ENCODE measurements around the gene KLF2. TPM values are rescaled to one million over a fixed set of nuclear protein-coding genes. Genes with fewer than 3 reads are reported as not detected.

Gene KLF2
- total RNA-seq, 1 experiment from 2014 or later: 0.77 TPM

DNA sequence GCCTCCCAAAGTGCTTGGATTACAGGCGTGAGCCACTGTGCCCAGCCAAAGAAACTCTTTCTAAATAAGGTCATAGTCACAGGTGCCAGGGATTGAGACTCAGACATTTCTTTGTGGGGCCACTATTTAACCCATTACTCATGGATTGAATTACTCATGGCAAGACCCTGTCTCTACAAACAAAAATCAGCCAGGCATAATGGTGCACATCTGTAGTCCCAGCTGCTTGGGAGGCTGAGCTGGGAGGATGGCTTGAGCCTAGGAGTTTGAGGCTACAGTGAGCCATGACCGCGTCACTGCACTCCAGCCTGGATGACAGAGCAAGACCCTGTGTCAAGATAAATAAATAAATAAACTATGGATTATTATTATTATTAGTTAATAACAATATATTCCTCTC lies 3.6 kb upstream of the KLF2 start:
- no peaks in the 10 kb centered on the region for H3K36me3 Mint-ChIP-seq (ENCODE audit: insufficient read depth, unreplicated experiment)
- H3K4me3 Mint-ChIP-seq (ENCODE audit: unreplicated experiment): no peak overlapping the region
- H3K36me3 ChIP-seq (ENCODE audit: control insufficient read depth, insufficient read depth, low read length): no peaks in the 10 kb centered on the region
- BruUV-seq (replicated peaks): no TSS peak
- no peak for DNase-seq
- no peaks in the 10 kb centered on the region for H3K9me3 ChIP-seq
- H3K27ac Mint-ChIP-seq (ENCODE audit: unreplicated experiment): no peak overlapping the region
- ChIA-PET CTCF (no interaction called here), POLR2A (no interaction called here)
- no peaks in the 10 kb centered on the region for H3K4me1 Mint-ChIP-seq (ENCODE audit: low read depth, unreplicated experiment)
- H3K4me3 ChIP-seq (ENCODE audit: low read depth, low read length): no peak overlapping the region
- intact Hi-C loops (cut with micrococcal nuclease; ENCODE audit: unreplicated experiment): loop anchor here (5.0 kb wide), 1 partner anchor 59 kb away; no protein-coding TSS in a partner anchor
- no peaks in the 10 kb centered on the region for H3K9me3 Mint-ChIP-seq (ENCODE audit: unreplicated experiment)
- H3K27me3 ChIP-seq (replicated peaks; ENCODE audit: control insufficient read depth, insufficient read depth, low read length): no peaks in the 10 kb centered on the region
- TF ChIP-seq, protein P1, sequence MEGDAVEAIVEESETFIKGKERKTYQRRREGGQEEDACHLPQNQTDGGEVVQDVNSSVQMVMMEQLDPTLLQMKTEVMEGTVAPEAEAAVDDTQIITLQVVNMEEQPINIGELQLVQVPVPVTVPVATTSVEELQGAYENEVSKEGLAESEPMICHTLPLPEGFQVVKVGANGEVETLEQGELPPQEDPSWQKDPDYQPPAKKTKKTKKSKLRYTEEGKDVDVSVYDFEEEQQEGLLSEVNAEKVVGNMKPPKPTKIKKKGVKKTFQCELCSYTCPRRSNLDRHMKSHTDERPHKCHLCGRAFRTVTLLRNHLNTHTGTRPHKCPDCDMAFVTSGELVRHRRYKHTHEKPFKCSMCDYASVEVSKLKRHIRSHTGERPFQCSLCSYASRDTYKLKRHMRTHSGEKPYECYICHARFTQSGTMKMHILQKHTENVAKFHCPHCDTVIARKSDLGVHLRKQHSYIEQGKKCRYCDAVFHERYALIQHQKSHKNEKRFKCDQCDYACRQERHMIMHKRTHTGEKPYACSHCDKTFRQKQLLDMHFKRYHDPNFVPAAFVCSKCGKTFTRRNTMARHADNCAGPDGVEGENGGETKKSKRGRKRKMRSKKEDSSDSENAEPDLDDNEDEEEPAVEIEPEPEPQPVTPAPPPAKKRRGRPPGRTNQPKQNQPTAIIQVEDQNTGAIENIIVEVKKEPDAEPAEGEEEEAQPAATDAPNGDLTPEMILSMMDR (IDR thresholded peaks at IDR 0.05; ENCODE audit: insufficient read depth in 1 of 2, low read depth in 1 of 2, low read length in 1 of 2, severe bottlenecking in 1 of 2, unreplicated experiment in 1 of 2): no peak
- no peaks in the 10 kb centered on the region for H3K27me3 Mint-ChIP-seq (ENCODE audit: insufficient read depth, unreplicated experiment)
- peaks cover 5% of the 10 kb centered on the region; the same call in 1 of the 2 replicates for H3K4me1 ChIP-seq

DNA sequence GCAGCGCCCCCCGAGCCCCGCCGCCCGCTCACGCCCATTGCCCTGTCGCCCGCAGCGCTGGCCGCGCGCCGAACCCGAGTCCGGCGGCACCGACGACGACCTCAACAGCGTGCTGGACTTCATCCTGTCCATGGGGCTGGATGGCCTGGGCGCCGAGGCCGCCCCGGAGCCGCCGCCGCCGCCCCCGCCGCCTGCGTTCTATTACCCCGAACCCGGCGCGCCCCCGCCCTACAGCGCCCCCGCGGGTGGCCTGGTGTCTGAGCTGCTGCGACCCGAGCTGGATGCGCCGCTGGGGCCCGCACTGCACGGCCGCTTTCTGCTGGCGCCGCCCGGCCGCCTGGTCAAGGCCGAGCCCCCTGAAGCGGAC lies 518 bp downstream of the KLF2 start:
- Mint-ChIP-seq H3K27me3 (ENCODE audit: insufficient read depth, unreplicated experiment) (no peaks in the 10 kb centered on the region), H3K27ac (ENCODE audit: unreplicated experiment) (peak overlapping the region; percentile 70), H3K36me3 (ENCODE audit: insufficient read depth, unreplicated experiment) (no peaks in the 10 kb centered on the region), H3K4me3 (ENCODE audit: unreplicated experiment) (peak overlapping the region; percentile 66), H3K4me1 (ENCODE audit: low read depth, unreplicated experiment) (no peaks in the 10 kb centered on the region), H3K9me3 (ENCODE audit: unreplicated experiment) (no peaks in the 10 kb centered on the region)
- no TSS peak for BruUV-seq (replicated peaks)
- no peaks in the 10 kb centered on the region for H3K36me3 ChIP-seq (ENCODE audit: control insufficient read depth, insufficient read depth, low read length)
- intact Hi-C loops (cut with micrococcal nuclease; ENCODE audit: unreplicated experiment): no loop called here
- ChIA-PET POLR2A (interaction anchor here (0.5 kb wide), 1 partner anchor 316 kb away, joined by 3 read pairs; no protein-coding TSS in a partner anchor), CTCF (interaction anchor here (0.7 kb wide), 1 partner anchor 78 kb away, joined by 4 read pairs; no protein-coding TSS in a partner anchor)
- no peaks in the 10 kb centered on the region for H3K9me3 ChIP-seq
- H3K27me3 ChIP-seq (replicated peaks; ENCODE audit: control insufficient read depth, insufficient read depth, low read length): no peaks in the 10 kb centered on the region
- peak in 1 of 2 experiments; percentile 32 for DNase-seq
- H3K4me3 ChIP-seq (ENCODE audit: low read depth, low read length): peak overlapping the region; percentile 61
- TF ChIP-seq, protein P1 (IDR thresholded peaks at IDR 0.05; ENCODE audit: insufficient read depth in 1 of 2, low read depth in 1 of 2, low read length in 1 of 2, severe bottlenecking in 1 of 2, unreplicated experiment in 1 of 2): no peak
- no peaks in the 10 kb centered on the region for H3K4me1 ChIP-seq

DNA sequence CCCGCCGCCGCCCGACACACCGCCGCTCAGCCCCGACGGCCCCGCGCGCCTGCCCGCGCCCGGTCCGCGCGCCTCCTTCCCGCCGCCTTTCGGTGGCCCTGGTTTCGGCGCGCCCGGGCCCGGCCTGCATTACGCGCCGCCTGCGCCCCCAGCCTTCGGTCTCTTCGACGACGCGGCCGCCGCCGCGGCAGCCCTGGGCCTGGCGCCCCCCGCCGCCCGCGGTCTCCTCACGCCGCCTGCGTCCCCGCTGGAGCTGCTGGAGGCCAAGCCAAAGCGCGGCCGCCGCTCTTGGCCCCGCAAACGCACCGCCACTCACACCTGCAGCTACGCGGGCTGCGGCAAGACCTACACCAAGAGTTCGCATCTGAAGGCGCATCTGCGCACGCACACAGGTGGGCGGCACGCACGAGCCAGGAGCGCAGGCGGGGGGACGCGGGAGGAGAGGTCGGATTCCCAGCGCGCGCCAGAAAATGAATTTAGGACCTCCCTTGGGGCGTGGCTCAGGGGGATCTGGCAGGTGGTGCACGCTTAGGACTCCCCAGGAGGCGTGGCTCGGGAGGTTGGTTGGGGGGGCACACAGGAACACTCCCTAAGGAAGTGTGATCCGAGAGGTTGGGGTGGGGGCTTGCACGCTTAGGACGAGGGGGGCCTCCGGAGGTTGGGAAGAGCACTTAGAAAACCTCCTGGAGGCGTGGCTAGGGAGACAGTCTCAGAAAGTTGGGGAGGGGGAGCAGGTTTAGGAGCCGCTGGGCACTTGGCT lies 1.2 kb downstream of the KLF2 start:
- ChIA-PET CTCF (interaction anchor here (0.7 kb wide), 1 partner anchor 79 kb away, joined by 4 read pairs; no protein-coding TSS in a partner anchor), POLR2A (no interaction called here)
- Mint-ChIP-seq H3K36me3 (ENCODE audit: insufficient read depth, unreplicated experiment) (no peaks in the 10 kb centered on the region), H3K9me3 (ENCODE audit: unreplicated experiment) (no peaks in the 10 kb centered on the region), H3K4me1 (ENCODE audit: low read depth, unreplicated experiment) (no peaks in the 10 kb centered on the region), H3K27me3 (ENCODE audit: insufficient read depth, unreplicated experiment) (no peaks in the 10 kb centered on the region), H3K4me3 (ENCODE audit: unreplicated experiment) (peak overlapping the region; percentile 31), H3K27ac (ENCODE audit: unreplicated experiment) (no peak overlapping the region)
- no peak for DNase-seq
- H3K27me3 ChIP-seq (replicated peaks; ENCODE audit: control insufficient read depth, insufficient read depth, low read length): no peaks in the 10 kb centered on the region
- no peaks in the 10 kb centered on the region for H3K4me1 ChIP-seq
- H3K9me3 ChIP-seq: no peaks in the 10 kb centered on the region
- intact Hi-C loops (cut with micrococcal nuclease; ENCODE audit: unreplicated experiment): no loop called here
- no peak overlapping the region for H3K4me3 ChIP-seq (ENCODE audit: low read depth, low read length)
- no peaks in the 10 kb centered on the region for H3K36me3 ChIP-seq (ENCODE audit: control insufficient read depth, insufficient read depth, low read length)
- BruUV-seq (replicated peaks): no TSS peak
- TF ChIP-seq, protein P1 (IDR thresholded peaks at IDR 0.05; ENCODE audit: insufficient read depth in 1 of 2, low read depth in 1 of 2, low read length in 1 of 2, severe bottlenecking in 1 of 2, unreplicated experiment in 1 of 2): no peak
